CD14-positive monocyte (primary cell): ENCODE data around the gene DPYSL3. TPM values are rescaled to one million over a fixed set of nuclear protein-coding genes. Genes with fewer than 3 reads are reported as not detected.
A peak's percentile ranks its signal among the peaks of the same experiment; 100 is the strongest.

Experiments used
- DNase-seq, 3 donors: peaks; one replicate each; pipeline ENCODE4 v3.0.0-alpha.2; 2011 to 2022
- H2AFZ ChIP-seq: 2 replicates; pipeline ENCODE4 v1.6.0; 2012; ENCODE audit warnings: mild to moderate bottlenecking, low read depth, low read length, inconsistent platforms; ENCODE audit not compliant: insufficient read depth, poor library complexity, severe bottlenecking
- H3K27ac ChIP-seq, 2 donors: 1 replicate in 1 of 2; 2 replicates in 1 of 2; pipeline ENCODE4 v1.5.1; 2012 to 2013; ENCODE audit warnings: low read length in 2 of 2, control low read depth in 1 of 2, inconsistent platforms in 1 of 2, low read depth in 1 of 2, mild to moderate bottlenecking in 1 of 2
- H3K27me3 ChIP-seq, 2 donors: one replicate each; pipeline versions ENCODE4 v1.6.0 to v1.6.1; 2011 to 2013; ENCODE audit warnings: low read length in 2 of 2; ENCODE audit not compliant: control insufficient read depth in 2 of 2, insufficient read depth in 2 of 2
- H3K36me3 ChIP-seq, 2 donors: replicated peaks in 1 of 2; 1 replicate in 1 of 2; 2 replicates in 1 of 2; pipeline versions ENCODE4 v1.5.1 to v1.6.1; 2012 to 2013; ENCODE audit warnings: low read length in 2 of 2, control low read depth in 1 of 2, inconsistent platforms in 1 of 2, mild to moderate bottlenecking in 1 of 2; ENCODE audit not compliant: insufficient read depth in 2 of 2, control insufficient read depth in 1 of 2
- H3K4me1 ChIP-seq, 2 donors: 1 replicate in 1 of 2; 2 replicates in 1 of 2; pipeline versions ENCODE4 v1.5.1 to v1.6.1; 2012 to 2013; ENCODE audit warnings: low read length in 2 of 2, control low read depth in 1 of 2, inconsistent platforms in 1 of 2, mild to moderate bottlenecking in 1 of 2, moderate library complexity in 1 of 2; ENCODE audit not compliant: insufficient read depth in 2 of 2, control insufficient read depth in 1 of 2
- H3K4me2 ChIP-seq: replicated peaks from 2 replicates; pipeline ENCODE3; 2012; ENCODE audit warnings: low read length, moderate library complexity, mild to moderate bottlenecking; ENCODE audit not compliant: poor library complexity, severe bottlenecking; ENCODE audit errors: extremely low read depth
- H3K4me3 ChIP-seq, 3 experiments: fragments of 200-600 bp in 1 of 3; sonication (generic) in 1 of 3; replicated peaks in 1 of 3; 1 replicate in 2 of 3; 2 replicates in 1 of 3; pipeline ENCODE4 v1.5.1; 2011 to 2013; ENCODE audit warnings: low read length in 3 of 3, mild to moderate bottlenecking in 3 of 3, control low read depth in 2 of 3, low read depth in 2 of 3, inconsistent platforms in 1 of 3, moderate library complexity in 1 of 3
- H3K79me2 ChIP-seq: 2 replicates; pipeline ENCODE4 v1.6.0; 2012; ENCODE audit warnings: mild to moderate bottlenecking, control low read depth, inconsistent platforms, low read length, moderate library complexity; ENCODE audit not compliant: insufficient read depth
- H3K9ac ChIP-seq: 2 replicates; pipeline ENCODE4 v1.6.0; 2017; ENCODE audit warnings: low read length, mild to moderate bottlenecking; ENCODE audit not compliant: insufficient read depth, poor library complexity, severe bottlenecking
- H3K9me3 ChIP-seq, 2 donors: replicated peaks in 1 of 2; 1 replicate in 1 of 2; 2 replicates in 1 of 2; pipeline versions ENCODE4 v1.5.1 to v1.6.1; 2012 to 2013; ENCODE audit warnings: low read length in 2 of 2, control low read depth in 1 of 2; ENCODE audit not compliant: control insufficient read depth in 1 of 2, insufficient read depth in 1 of 2
- H4K20me1 ChIP-seq: 2 replicates; pipeline ENCODE4 v1.6.0; 2012; ENCODE audit warnings: mild to moderate bottlenecking, low read length, control low read depth, moderate library complexity; ENCODE audit not compliant: insufficient read depth
- H3K27ac Mint-ChIP-seq, 7 donors: one replicate each; pipeline ENCODE4 v1.8.0; 2020; ENCODE audit warnings: mild to moderate bottlenecking in 7 of 7, mixed read lengths in 7 of 7, moderate library complexity in 6 of 7, inconsistent platforms in 2 of 7
- H3K27me3 Mint-ChIP-seq, 3 donors: one replicate each; pipeline ENCODE4 v1.8.0; 2021 to 2022; ENCODE audit warnings: low read depth in 3 of 3, mild to moderate bottlenecking in 3 of 3, mixed read lengths in 3 of 3, moderate library complexity in 3 of 3, inconsistent platforms in 1 of 3
- H3K36me3 Mint-ChIP-seq, 2 donors: one replicate each; pipeline ENCODE4 v1.8.0; 2020; ENCODE audit warnings: mixed read lengths in 2 of 2, inconsistent platforms in 1 of 2, mild to moderate bottlenecking in 1 of 2
- H3K4me1 Mint-ChIP-seq: one replicate; pipeline ENCODE4 v1.8.0; 2020; ENCODE audit warnings: mild to moderate bottlenecking, mixed read lengths
- H3K4me3 Mint-ChIP-seq, 2 donors: one replicate each; pipeline ENCODE4 v1.8.0; 2020; ENCODE audit warnings: mild to moderate bottlenecking in 2 of 2, mixed read lengths in 2 of 2, moderate library complexity in 1 of 2
- H3K9me3 Mint-ChIP-seq, 7 donors: one replicate each; pipeline ENCODE4 v1.8.0; 2020 to 2022; ENCODE audit warnings: mixed read lengths in 7 of 7, mild to moderate bottlenecking in 6 of 7, moderate library complexity in 6 of 7, inconsistent platforms in 2 of 7
- CTCF ChIP-seq: fragments of 200-600 bp; IDR thresholded peaks from one replicate; pipeline ENCODE4 v1.8.0; 2022; ENCODE audit warnings: antibody characterized with exemption, mild to moderate bottlenecking
- WGBS: methylation state at CpG from one replicate; pipeline ENCODE4 v1.1.5; 2013; ENCODE audit warnings: missing lambda C conversion rate; ENCODE audit not compliant: insufficient coverage; 5-methylcytosine and 5-hydroxymethylcytosine counted together
- intact Hi-C, 2 donors: fragments of 100-400 bp; cut with micrococcal nuclease; formaldehyde crosslinking; loops; one replicate each; pipeline versions ENCODE4 v1.15.0 to v1.15.1; 2023
- polyA plus RNA-seq, 3 donors: library from polyadenylated mRNA; depleted of rRNA in 1 of 3; unstranded in 2 of 3; stranded (reverse) in 1 of 3; fragments of 300-500 nt in 2 of 3; fragments of >200 nt in 1 of 3; fragmentation: Illumina TruSeq in 2 of 3; gene quantifications; 1 replicate in 2 of 3; 2 replicates in 1 of 3; pipeline ENCODE4 v1.2.3, GENCODE V29; 2012 to 2021

Gene DPYSL3
- polyA plus RNA-seq, 3 donors: 0.05 TPM; not detected in 2

- H3K4me2 ChIP-seq: no peak overlapping the region
- WGBS: 80% methylated on average over 1 of the region's 4 CpGs
- H3K27me3 Mint-ChIP-seq: peaks cover 1 to 12% (median 5%) of the 10 kb centered on the region in 3 donors
- no peaks in the 10 kb centered on the region for H3K4me1 ChIP-seq
- H3K27ac Mint-ChIP-seq: no peak overlapping the region
- intact Hi-C loops: loop anchor here in 1 of 2 donors (10.0 kb wide), 1 partner anchor 88 kb away; no protein-coding TSS in a partner anchor
- H3K4me1 Mint-ChIP-seq: peaks cover 1% of the 10 kb centered on the region
- no peaks in the 10 kb centered on the region for H3K36me3 Mint-ChIP-seq
- peaks cover 0 to 10% (median 3%) of the 10 kb centered on the region in 7 donors for H3K9me3 Mint-ChIP-seq
- H3K4me3 ChIP-seq: no peak overlapping the region
- H3K27me3 ChIP-seq: no peaks in the 10 kb centered on the region
- H3K9ac ChIP-seq: no peak overlapping the region
- no peaks in the 10 kb centered on the region for H4K20me1 ChIP-seq
- H3K27ac ChIP-seq: no peak overlapping the region
- H2AFZ ChIP-seq: no peak overlapping the region
- H3K36me3 ChIP-seq: no peaks in the 10 kb centered on the region
- no peaks in the 10 kb centered on the region for H3K9me3 ChIP-seq
- H3K79me2 ChIP-seq: no peaks in the 10 kb centered on the region
- no peak for DNase-seq
- TF ChIP-seq CTCF: no peak
- H3K4me3 Mint-ChIP-seq: no peak overlapping the region
Observed at GRCh38 chr5:147552897-147553296, 43.0 kb upstream of the DPYSL3 start.

GRCh38 chr5:147551677-147552076, 41.8 kb upstream of the DPYSL3 start:
- no peak for TF ChIP-seq CTCF
- no peaks in the 10 kb centered on the region for H3K36me3 ChIP-seq
- H3K9me3 ChIP-seq: no peaks in the 10 kb centered on the region
- H4K20me1 ChIP-seq: no peaks in the 10 kb centered on the region
- H3K27ac ChIP-seq: no peak overlapping the region
- peak overlapping the region in 1 of 7 donors; percentile 68 for H3K27ac Mint-ChIP-seq
- H3K27me3 ChIP-seq: no peaks in the 10 kb centered on the region
- H3K27me3 Mint-ChIP-seq: peaks cover 0 to 11% (median 5%) of the 10 kb centered on the region in 3 donors
- peaks cover 0 to 10% (median 3%) of the 10 kb centered on the region in 7 donors for H3K9me3 Mint-ChIP-seq
- H3K9ac ChIP-seq: no peak overlapping the region
- no peak overlapping the region for H2AFZ ChIP-seq
- H3K4me3 ChIP-seq: no peak overlapping the region
- no peak overlapping the region for H3K4me3 Mint-ChIP-seq
- H3K36me3 Mint-ChIP-seq: no peaks in the 10 kb centered on the region
- H3K4me1 ChIP-seq: no peaks in the 10 kb centered on the region
- peaks cover 1% of the 10 kb centered on the region for H3K4me1 Mint-ChIP-seq
- intact Hi-C loops: loop anchor here in 1 of 2 donors (10.0 kb wide), 1 partner anchor 87 kb away; no protein-coding TSS in a partner anchor
- H3K79me2 ChIP-seq: no peaks in the 10 kb centered on the region
- no peak overlapping the region for H3K4me2 ChIP-seq
- DNase-seq: no peak
- no CpG with 5 or more reads among the region's 1 CpG for WGBS
